Hematopoietic multipotent progenitor cell (in vitro differentiated cells): Measurements from ENCODE around the gene HIPK2. TPM values are rescaled to one million over a fixed set of nuclear protein-coding genes. Genes with fewer than 3 reads are reported as not detected.
A peak's percentile ranks its signal among the peaks of the same experiment; 100 is the strongest.

Experiments used
- DNase-seq, 3 donors: peaks; one replicate each; pipeline ENCODE4 v3.0.0-alpha.2; 2011 to 2015; ENCODE audit warnings: low read depth in 2 of 3, low spot score in 2 of 3
- total RNA-seq: library from RNA; depleted of rRNA; stranded (reverse); fragments of >200 nt; gene quantifications from one replicate; pipeline ENCODE4 v1.2.3, GENCODE V29; 2012

The HIPK2 gene
- 15.6 TPM for total RNA-seq

DNA sequence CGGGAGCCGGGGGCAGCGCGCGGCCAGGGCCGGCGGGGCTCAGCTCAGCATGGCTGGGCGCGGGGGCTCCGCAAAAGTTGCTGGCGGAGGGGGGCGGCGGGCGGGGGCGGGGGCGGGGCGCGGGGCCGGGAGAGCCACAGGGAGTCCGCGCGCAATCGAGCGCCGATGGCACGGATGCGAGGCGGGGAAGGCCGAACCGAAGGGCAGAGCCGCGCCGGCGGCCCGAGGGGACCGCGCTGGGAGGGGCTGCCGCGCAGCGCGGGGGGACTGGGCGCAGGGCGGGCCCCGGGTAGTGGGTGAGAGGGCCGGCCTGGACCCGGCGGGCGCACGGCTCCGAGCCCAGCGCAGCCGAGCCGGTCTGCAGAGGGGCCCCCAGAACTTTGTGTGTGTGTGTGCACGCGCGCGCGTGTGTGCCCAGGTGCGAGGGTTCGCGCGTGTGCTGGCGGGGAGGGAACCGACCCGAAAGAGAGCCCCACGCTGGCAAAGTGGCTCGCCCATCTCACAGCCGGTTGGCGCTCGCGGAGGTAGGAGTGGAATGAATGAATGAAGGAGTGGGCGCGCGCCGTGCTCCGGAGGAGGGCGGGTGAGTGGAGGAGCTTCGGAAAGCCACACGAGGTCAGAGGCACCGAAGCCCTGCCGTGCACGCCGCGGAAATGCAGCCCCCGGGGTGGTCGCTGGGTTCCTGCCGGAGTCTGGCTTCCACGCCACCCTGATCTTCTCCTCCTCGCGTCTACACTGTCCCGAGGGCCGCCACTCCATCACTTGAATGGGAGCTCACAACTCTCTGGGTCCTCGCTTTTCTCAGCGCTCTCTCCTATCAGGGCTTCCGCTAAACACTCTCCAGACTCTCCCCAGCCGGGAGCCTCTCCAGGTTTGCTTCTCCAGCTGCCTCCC lies at the start of gene HIPK2:
Gene HIPK2, minus strand, starts transcription at position 51 of the 894 bp plus-strand sequence. CDS start 375 bp downstream, outside the sequence.
- DNase-seq, result peak in 2 of 3 donors; percentile 80 to 81

DNA sequence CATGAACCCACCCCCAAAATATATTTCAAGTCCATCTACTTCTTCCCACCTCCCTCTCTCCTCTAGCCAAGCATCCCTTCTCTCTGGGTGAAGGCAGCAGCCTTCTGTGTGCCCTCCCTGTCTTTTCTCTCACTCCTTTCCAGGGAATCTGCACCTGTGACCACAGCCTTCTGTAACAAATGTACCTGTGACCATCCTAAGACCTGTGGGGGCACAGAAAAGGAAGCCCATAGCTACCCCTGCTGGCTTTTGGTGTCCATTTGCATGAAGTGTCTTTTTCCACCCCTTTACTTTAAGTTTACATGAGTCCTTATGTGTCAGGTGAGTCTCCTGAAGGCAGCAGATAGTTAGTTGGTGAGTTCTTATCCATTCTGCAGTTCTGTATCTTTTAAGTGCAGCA lies 49.2 kb upstream of the HIPK2 start:
- DNase-seq, result peak in 1 of 3 donors; percentile 18

DNA sequence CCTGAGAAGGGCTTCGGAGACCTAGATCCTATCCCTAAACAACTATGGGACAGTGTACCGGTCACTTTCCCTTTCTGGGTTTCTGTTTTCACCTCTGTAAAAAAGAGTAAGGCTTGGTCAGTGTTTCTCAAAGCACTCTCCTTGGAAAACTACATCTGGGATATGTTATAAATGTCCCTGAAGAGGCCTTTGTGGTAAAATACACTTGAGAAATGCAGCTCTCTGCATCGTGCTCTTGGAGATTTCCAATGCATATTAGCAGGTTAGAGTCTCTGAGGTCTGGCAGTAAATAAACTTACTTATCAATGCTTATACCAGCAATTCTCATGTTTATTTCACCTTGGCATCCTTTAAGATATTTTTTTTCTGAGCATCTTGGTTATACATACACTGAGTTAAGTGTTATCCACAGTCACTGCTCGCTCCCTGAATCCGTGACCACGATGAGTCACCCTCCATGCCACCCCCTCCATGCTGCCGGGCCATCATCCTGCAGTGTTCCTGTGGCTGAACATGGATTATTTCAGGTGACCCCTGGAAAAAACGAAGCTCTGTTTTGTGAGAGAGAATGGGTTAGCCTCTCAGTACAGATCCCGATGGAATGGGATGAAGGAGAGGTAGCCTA lies 48.0 kb upstream of the HIPK2 start:
- DNase-seq, result no peak

DNA sequence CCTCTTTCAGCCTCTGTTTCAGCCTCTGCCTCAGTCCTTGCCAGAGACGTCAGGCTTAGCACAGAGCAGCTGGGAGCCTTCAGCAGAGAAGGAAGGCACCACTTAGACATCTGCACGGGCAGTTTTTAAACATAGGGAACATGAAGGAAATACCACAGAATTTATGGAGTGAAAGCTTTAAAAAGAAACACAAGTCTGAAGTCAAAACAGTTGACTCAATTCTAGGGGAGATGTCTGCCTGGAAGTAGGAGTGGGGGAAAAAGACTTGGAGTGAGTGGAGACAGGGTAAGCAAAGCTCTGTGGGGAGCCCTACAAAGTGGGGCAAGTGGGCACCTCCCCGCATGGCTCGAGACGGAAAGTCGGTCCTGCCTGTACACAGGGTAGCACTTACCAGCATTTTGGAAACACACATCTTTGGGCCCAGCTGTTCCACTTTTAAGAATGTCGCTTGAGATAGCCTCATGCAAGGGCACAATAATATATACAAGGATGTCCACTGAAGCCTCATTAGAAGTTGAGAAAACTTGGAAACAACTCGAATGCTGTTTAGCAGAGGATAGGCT lies 46.2 kb upstream of the HIPK2 start:
- DNase-seq, result no peak

- no peak for DNase-seq
Measured at GRCh38 chr7:139822855-139823254, 45.1 kb upstream of the HIPK2 start.

DNA sequence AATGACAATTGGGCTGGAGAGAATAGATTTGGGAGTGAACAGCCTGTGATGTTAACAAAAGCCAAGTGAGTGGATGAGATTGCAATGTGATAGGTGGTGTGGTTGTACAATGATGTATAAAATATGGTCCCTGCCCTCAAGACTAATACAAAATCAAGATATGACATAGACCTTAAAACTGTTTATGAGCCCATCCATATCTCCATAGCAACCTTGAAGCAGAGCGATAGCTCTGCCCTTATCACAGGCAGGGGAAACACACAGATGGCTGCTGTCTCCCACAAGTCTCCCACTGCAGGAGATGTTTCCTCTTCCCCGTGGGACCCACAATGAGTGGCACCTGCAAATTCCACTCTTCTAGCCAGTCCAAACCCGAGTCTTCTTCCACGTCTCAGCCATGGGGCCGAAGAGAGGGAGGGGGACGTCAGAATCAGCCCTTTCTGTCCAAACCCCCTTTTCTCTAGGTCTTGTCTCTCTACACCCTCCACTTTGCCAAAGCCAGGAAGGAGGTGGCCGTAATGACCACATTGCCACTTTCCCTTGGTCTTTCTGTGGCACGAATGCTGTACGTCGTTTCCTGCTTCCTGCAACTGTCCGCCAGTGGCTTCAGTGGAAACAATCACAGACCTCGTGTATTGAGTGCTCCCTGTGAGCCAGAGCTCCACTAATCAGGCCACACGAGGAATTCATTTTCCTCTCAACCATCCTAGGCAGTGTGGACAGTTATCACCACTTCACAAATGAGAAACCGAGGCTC lies 43.7 kb upstream of the HIPK2 start:
- DNase-seq, result peak in 2 of 3 donors; percentile 36 to 66

DNA sequence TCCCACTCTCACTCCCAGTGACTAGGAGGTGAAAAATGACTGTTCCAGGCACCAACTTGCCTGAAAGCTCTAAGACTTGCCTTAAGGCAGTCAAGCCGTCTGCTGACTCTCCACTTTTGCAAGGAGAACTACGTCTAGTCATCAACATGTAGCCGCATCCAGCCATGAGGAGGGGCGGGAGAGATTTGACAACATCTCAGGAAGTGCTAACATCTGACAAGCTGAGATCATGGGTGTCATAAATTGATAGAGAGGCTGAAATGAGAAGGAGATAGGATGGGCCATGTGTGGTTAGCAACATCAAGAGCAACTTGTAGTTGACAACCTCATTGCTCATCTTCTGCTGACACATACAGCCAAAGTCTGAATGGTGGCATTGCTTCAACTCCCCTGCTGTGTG lies 42.3 kb upstream of the HIPK2 start:
- peak in 1 of 3 donors; percentile 15 for DNase-seq

DNA sequence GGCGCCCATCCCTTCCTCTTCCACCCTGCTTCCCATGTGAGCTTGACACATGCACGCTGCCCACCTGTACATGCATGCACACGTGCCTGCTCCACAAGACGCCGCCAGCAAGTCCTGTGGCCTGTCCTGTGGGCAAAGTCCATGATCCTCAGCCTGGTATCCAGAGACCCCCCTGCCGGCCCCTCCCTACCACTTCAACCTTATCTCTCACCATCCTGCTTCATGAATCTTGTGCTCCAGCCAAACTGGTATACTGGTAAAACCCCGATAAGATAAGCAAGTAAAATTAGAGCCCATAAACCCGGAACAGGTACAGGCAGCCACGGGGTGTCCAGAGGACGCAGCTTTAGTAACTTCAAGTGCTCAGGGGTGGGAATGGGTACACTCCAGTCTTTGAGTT lies 39.5 kb upstream of the HIPK2 start:
- DNase-seq, result no peak

- no peak for DNase-seq
Measured at GRCh38 chr7:139813689-139814088, 35.9 kb upstream of the HIPK2 start.

GRCh38 chr7:139813151-139813550 lies 35.4 kb upstream of the HIPK2 start:
- DNase-seq, result no peak

- DNase-seq, result peak in 2 of 3 donors; percentile 73 to 85
Measured at GRCh38 chr7:139811066-139811465, 33.3 kb upstream of the HIPK2 start.

DNA sequence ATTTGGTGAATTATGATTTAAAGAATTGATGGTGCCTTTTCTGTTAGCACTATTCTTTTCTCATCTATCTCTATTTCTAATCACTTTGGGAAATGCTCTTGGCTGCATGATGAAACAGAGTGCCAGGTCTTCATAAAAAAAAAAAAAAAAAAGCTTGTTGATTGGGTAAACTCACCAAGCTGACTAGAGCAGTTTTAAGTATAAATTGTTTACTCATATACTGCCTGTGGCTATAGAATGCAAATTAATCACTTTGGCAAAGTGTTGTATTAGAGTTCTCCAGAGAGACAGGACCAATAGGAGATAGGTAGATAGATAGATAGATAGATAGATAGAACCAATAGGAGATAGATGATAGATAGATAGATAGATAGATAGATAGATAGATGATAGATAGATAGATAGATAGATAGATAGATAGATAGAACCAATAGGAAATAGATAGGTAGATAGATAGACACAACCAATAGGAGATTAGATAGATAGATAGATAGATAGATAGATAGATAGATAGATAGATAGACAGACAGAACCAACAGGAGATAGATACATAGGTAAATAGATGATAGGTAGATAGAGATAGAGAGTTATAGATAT lies 31.1 kb upstream of the HIPK2 start:
- no peak for DNase-seq

DNA sequence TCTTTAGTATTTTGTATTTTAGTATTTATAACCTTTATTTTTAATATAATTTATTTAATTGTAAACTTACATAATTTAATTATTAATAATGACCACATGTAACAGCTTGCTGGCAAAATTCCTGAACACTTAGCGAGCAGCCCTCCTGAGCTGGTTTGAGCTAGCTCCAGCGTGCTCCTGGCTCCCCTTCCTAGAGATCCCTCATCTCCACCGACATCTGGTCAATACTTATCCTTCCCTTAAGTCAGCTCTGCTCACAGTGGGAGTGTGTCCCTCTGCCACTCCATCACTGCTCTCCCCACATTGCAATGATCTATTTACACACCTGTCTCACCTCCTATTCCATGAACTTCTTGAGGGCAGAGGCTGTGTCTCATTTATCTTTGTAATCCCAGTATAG lies 30.6 kb upstream of the HIPK2 start:
- DNase-seq, result no peak

DNA sequence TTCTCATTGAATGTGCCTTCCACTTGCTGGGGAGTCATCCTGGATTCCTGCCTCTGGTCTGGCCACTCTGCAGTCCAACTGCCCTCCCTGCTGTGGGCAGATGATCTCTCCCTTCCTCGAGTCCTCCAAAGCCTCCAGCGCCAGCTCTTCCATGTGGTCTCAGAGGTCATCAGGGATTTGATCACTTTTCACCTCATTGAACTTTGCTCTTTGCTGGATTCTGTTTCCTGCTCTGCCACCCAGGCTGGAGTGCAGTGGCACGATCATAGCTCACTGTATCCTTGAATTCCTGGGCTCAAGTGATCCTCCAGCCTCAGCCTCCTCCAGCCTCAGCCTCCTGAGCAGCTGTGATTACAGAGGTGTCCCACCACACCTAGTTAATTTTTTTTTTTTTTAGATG lies 29.2 kb upstream of the HIPK2 start:
- DNase-seq, result no peak

GRCh38 chr7:139804571-139804970 lies 26.8 kb upstream of the HIPK2 start:
- no peak for DNase-seq

- DNase-seq, result peak in 2 of 3 donors; percentile 37 to 60
Measured at GRCh38 chr7:139799586-139799985, 21.8 kb upstream of the HIPK2 start.

DNA sequence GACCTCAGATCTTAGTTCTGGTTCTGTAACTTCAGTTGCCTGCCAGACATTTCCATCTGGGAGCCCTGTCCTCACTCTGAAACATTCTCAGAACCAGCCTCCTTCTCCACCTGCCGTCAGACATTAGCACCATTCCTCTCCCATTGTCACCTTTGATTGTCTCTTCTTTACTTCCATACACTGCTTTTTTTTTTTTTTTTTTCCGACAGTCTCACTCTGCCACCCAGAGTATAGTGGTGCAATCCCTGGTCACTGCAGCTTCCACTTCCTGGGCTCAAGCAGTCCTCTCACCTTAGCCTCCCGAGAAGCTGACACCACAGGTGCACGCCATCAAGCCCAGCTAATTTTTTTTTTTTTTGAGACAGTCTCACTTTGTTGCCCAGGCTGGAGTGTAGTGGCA lies 21.1 kb upstream of the HIPK2 start:
- no peak for DNase-seq

DNA sequence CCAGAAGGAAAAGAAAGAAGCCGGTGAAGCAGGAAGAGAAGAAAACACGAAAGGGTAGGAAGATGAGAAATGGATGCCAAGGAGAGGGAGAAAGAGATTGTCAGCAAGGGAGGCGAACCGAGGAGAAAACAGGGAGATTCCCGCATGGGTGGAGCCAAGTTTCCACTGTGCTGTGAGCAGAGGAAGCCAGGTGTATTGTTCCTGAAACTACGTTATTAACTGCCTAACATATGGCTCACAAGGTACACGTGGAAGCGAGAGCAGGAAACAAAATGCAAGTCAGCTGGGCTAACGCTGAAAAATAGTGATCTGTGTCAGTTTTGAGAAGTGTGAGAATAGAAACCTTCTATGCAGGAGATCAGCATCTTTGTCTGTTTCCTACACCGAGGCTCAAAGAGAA lies 20.4 kb upstream of the HIPK2 start:
- peak in 1 of 3 donors; percentile 6 for DNase-seq

DNA sequence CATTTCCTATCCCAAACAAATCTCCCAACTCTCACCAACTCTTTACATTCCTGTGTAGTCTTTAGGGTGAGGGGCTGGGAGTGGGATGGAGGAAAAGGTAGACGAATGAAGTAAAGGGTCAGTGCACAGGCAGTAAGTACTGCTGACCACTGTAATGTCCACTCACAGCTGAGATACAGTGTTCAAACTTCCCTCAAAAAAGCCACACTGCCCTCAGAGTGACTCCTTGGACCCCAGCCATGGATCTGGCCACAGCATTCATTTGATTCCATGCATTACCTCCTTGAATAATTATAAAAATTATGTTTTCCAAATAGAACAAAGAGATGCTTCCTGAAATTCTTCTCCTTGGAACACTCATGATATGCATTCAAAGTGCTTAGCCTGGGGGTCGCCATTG lies 19.8 kb upstream of the HIPK2 start:
- no peak for DNase-seq

- DNase-seq, result no peak
Measured at GRCh38 chr7:139791316-139791715, 13.5 kb upstream of the HIPK2 start.

GRCh38 chr7:139784648-139785047 lies 6.8 kb upstream of the HIPK2 start:
- DNase-seq, result no peak
